HepG2 (cell line): ENCODE measurements around the gene MED25. TPM values are rescaled to one million over a fixed set of nuclear protein-coding genes. Genes with fewer than 3 reads are reported as not detected.
A peak's percentile ranks its signal among the peaks of the same experiment; 100 is the strongest.

Experiments
- ATAC-seq: fragments of 200-7000 bp; cut with Tn5 transposase; 3 replicates; pipeline ENCODE4 v1.9.1; 2020; ENCODE audit warnings: mild to moderate bottlenecking, moderate library complexity
- BruUV-seq: library from RNA; stranded (reverse); fragments of 400-500 nt; replicated peaks from 2 replicates; lab custom pipeline; 2021; lab: Mats Ljungman, UMichigan
- CTCF ChIA-PET: fragments of 300-600 bp; formaldehyde crosslinking; extraction: SDS; loops from one replicate; lab custom pipeline; 2021; ENCODE audit warnings: low total read pairs, inconsistent platforms, low intra/inter-chr PET ratio; lab: Yijun Ruan, JAX
- POLR2A ChIA-PET: fragments of 350-600 bp; sonication (Branson Sonifier 250); formaldehyde crosslinking; loops from one replicate; lab custom pipeline; 2020; ENCODE audit warnings: antibody characterized with exemption, inconsistent platforms; lab: Yijun Ruan, JAX
- DNase-seq: peaks from one replicate; pipeline ENCODE4 v3.0.0-alpha.2; 2015; ENCODE audit warnings: low spot score
- FAIRE-seq: peaks from 3 replicates; lab custom pipeline; 2011; peaks lifted over from hg19 to GRCh38; lab: Jason Lieb, UNC
- H2AFZ ChIP-seq: one replicate; pipeline ENCODE4 v1.6.1; 2011; ENCODE audit warnings: low read length, inconsistent platforms
- H3K27ac ChIP-seq: fragments of 300-600 bp; 3 replicates; pipeline ENCODE4 v1.8.0; 2011; ENCODE audit warnings: mixed run types, mild to moderate bottlenecking, mixed read lengths, low read length, inconsistent platforms; ENCODE audit not compliant: insufficient read depth; ENCODE audit errors: extremely low read length
- H3K27me3 ChIP-seq, 2 experiments: fragments of 200-600 bp in 1 of 2; 2 replicates in 1 of 2; 3 replicates in 1 of 2; pipeline versions ENCODE4 v1.6.0 to v1.8.0; 2011; ENCODE audit warnings: low read length in 2 of 2, mild to moderate bottlenecking in 2 of 2, moderate library complexity in 2 of 2, inconsistent platforms in 1 of 2; ENCODE audit not compliant: insufficient read depth in 2 of 2, control insufficient read depth in 1 of 2
- H3K36me3 ChIP-seq, 2 experiments: fragments of 200-600 bp in 1 of 2; replicated peaks in 1 of 2; 2 replicates in 1 of 2; 3 replicates in 1 of 2; pipeline versions ENCODE4 v1.5.1 to v1.8.0; 2011; ENCODE audit warnings: low read length in 2 of 2, inconsistent platforms in 1 of 2; ENCODE audit not compliant: insufficient read depth in 2 of 2, control insufficient read depth in 1 of 2
- H3K4me1 ChIP-seq: 2 replicates; pipeline ENCODE4 v1.5.1; 2012; ENCODE audit warnings: low read length, inconsistent platforms; ENCODE audit not compliant: insufficient read depth
- H3K4me2 ChIP-seq: 2 replicates; pipeline ENCODE4 v1.6.0; 2011; ENCODE audit warnings: low read depth, low read length, inconsistent platforms
- H3K4me3 ChIP-seq, 3 experiments: fragments of 200-600 bp in 1 of 3; sonication (generic), shearing (Covaris generic) in 1 of 3; replicated peaks in 1 of 3; 2 replicates each; pipeline ENCODE4 v1.5.1; 2011 to 2016; ENCODE audit warnings: low read length in 3 of 3, inconsistent platforms in 2 of 3, low read depth in 2 of 3, mild to moderate bottlenecking in 2 of 3, control low read depth in 1 of 3, mixed read lengths in 1 of 3; ENCODE audit not compliant: insufficient read depth in 1 of 3
- H3K79me2 ChIP-seq: one replicate; pipeline ENCODE4 v1.6.1; 2011; ENCODE audit warnings: low read length, inconsistent platforms; ENCODE audit not compliant: insufficient read depth
- H3K9ac ChIP-seq: 2 replicates; pipeline ENCODE4 v1.6.0; 2011; ENCODE audit warnings: mild to moderate bottlenecking, low read depth, low read length, inconsistent platforms; ENCODE audit not compliant: insufficient read depth
- H3K9me3 ChIP-seq: 2 replicates; pipeline ENCODE4 v1.5.1; 2012; ENCODE audit warnings: mild to moderate bottlenecking, low read length
- H4K20me1 ChIP-seq: 2 replicates; pipeline ENCODE4 v1.6.0; 2011; ENCODE audit warnings: inconsistent platforms, mild to moderate bottlenecking, low read length, moderate library complexity; ENCODE audit not compliant: insufficient read depth
- AGO1 ChIP-seq: fragments of 200-400 bp; formaldehyde crosslinking; IDR thresholded peaks from 2 replicates; pipeline ENCODE4 v1.6.1; 2017; ENCODE audit warnings: mild to moderate bottlenecking, low read depth, low read length, moderate library complexity; ENCODE audit not compliant: poor library complexity, severe bottlenecking
- ETS1 ChIP-seq: sonication (generic); formaldehyde crosslinking; IDR thresholded peaks from 2 replicates; pipeline ENCODE4 v1.4.0; 2020; ENCODE audit warnings: missing genetic modification reagents
- POLR2A ChIP-seq, 2 experiments: IDR thresholded peaks; 2 replicates each; pipeline ENCODE4 v1.6.1; 2011; ENCODE audit warnings: low read depth in 2 of 2, low read length in 2 of 2, mild to moderate bottlenecking in 1 of 2, moderate library complexity in 1 of 2; ENCODE audit not compliant: insufficient read depth in 1 of 2
- POLR2G ChIP-seq: fragments of 200-400 bp; formaldehyde crosslinking; IDR thresholded peaks from 2 replicates; pipeline ENCODE4 v1.6.1; 2018; ENCODE audit warnings: mild to moderate bottlenecking, low read depth, low read length, moderate library complexity
- RELA ChIP-seq: sonication (generic); formaldehyde crosslinking; IDR thresholded peaks from 2 replicates; pipeline ENCODE4 v1.4.0; 2020; ENCODE audit warnings: missing genetic modification reagents
- ZKSCAN8 ChIP-seq: IDR thresholded peaks from 2 replicates; pipeline ENCODE4 v1.6.1; 2016; ENCODE audit warnings: borderline replicate concordance, missing genetic modification reagents, missing compliant biosample characterization
- WGBS: methylation state at CpG from one replicate; pipeline ENCODE4 v1.1.6; 2017; ENCODE audit warnings: low lambda C conversion rate; 5-methylcytosine and 5-hydroxymethylcytosine counted together
- in situ Hi-C: cut with HindIII; loops from 2 replicates; pipeline ENCODE4 v1.10.0; 2017; ENCODE audit warnings: low pct_unique_long_range_greater_than_20kb; ENCODE audit not compliant: extremely low pct_ligation_motif_present
- intact Hi-C: fragments of 100-400 bp; cut with micrococcal nuclease; formaldehyde crosslinking; loops from one replicate; pipeline ENCODE4 v1.10.0; 2022; ENCODE audit not compliant: unreplicated experiment
- polyA plus RNA-seq, 8 experiments: library from polyadenylated mRNA; depleted of rRNA in 3 of 8; stranded (reverse) in 7 of 8; unstranded in 1 of 8; fragments of >200 nt; fragmentation: Illumina TruSeq in 4 of 8; extraction: Trizol in 4 of 8; gene quantifications; 2 replicates each; pipeline versions ENCODE4 v1.2.1 to v1.2.3, GENCODE V29; 2011 to 2016; ENCODE audit warnings: low read depth in 4 of 8, missing spikeins in 1 of 8, mixed read lengths in 1 of 8; ENCODE audit not compliant: insufficient read depth in 1 of 8
- total RNA-seq, 5 experiments: library from RNA; depleted of rRNA; stranded (reverse); fragments of >200 nt; fragmentation: Illumina TruSeq; extraction: Trizol; gene quantifications; 2 replicates each; pipeline ENCODE4 v1.2.3, GENCODE V29; 2016; ENCODE audit warnings: low read depth in 1 of 5

Gene MED25
- total and polyA plus RNA-seq, 2 of the 13 experiments (the other 11 are each of a cell fraction or from before 2014, with no cell fraction given): 11.1 to 15.1 TPM

- H3K36me3 ChIP-seq: peaks cover 37 to 64% of the 10 kb centered on the region in 2 experiments; a peak in 4 of 5 replicates
- no peak for DNase-seq
- in situ Hi-C loops: no loop called here
These were observed 37.8 kb downstream of the MED25 start for GRCh38 chr19:49855676-49856573.

More at GRCh38 chr19:49855676-49856573, 37.8 kb downstream of the MED25 start:
- intact Hi-C loops: no loop called here
- H3K4me2 ChIP-seq: no peak overlapping the region
- no peak overlapping the region for H3K27ac ChIP-seq
- peaks cover 23% of the 10 kb centered on the region for H4K20me1 ChIP-seq
- BruUV-seq: no TSS peak
- no peaks in the 10 kb centered on the region; a peak in 1 of 5 replicates for H3K27me3 ChIP-seq
- FAIRE-seq (no peak), ATAC-seq (no peak)
- no peaks in the 10 kb centered on the region for H3K9me3 ChIP-seq
- over 99% methylated on average over 16 of the region's 21 CpGs for WGBS
- no peak overlapping the region for H3K9ac ChIP-seq
- H2AFZ ChIP-seq: no peak overlapping the region
- CTCF ChIA-PET: no interaction called here
- H3K4me3 ChIP-seq: no peak overlapping the region
- TF ChIP-seq AGO1 (peak; percentile 64), POLR2G (peak; percentile 61), RELA (no peak), POLR2A (IDR thresholded peaks at IDR 0.05; ENCODE audit: insufficient read depth in 1 of 2, low read depth in 2 of 2, low read length in 2 of 2) (0 out of 4 replicates have a peak, but pooled peaks of 1 of the 2 experiments have one; percentile 30), ZKSCAN8 (CRISPR knock-in tag) (peak; percentile 57; the same call in 1 of the 2 replicates), ETS1 (CRISPR knock-in tag) (no peak)
- TF ChIP-seq, all 625 proteins: peak for 4
- Histone ChIP-seq H3K4me1 (peaks cover 21% of the 10 kb centered on the region), H3K79me2 (peaks cover 24% of the 10 kb centered on the region)
- POLR2A ChIA-PET: no interaction called here
